H9 (cell line): ENCODE data around the gene C3orf22. TPM values are rescaled to one million over a fixed set of nuclear protein-coding genes. Genes with fewer than 3 reads are reported as not detected.

ENCODE experiments used
- DNase-seq: peaks from one replicate; pipeline ENCODE4 v3.0.0-alpha.2; 2017
- H2AFZ ChIP-seq: one replicate; pipeline ENCODE4 v1.6.1; 2013; ENCODE audit warnings: mild to moderate bottlenecking, low read length, control low read depth, moderate library complexity
- H2AK5ac ChIP-seq: 2 replicates; pipeline ENCODE4 v1.6.1; 2013; ENCODE audit warnings: low read length, control low read depth, mixed read lengths; ENCODE audit not compliant: insufficient read length
- H2BK120ac ChIP-seq: one replicate; pipeline ENCODE4 v1.6.1; 2013; ENCODE audit warnings: low read depth, mild to moderate bottlenecking, low read length, control low read depth, inconsistent platforms; ENCODE audit not compliant: poor library complexity, severe bottlenecking
- H2BK12ac ChIP-seq: 2 replicates; pipeline ENCODE4 v1.6.1; 2013; ENCODE audit warnings: low read length, control low read depth, mixed read lengths, low read depth; ENCODE audit not compliant: insufficient read length
- H2BK15ac ChIP-seq: 2 replicates; pipeline ENCODE4 v1.6.1; 2013; ENCODE audit warnings: low read depth, low read length, control low read depth
- H2BK20ac ChIP-seq: one replicate; pipeline ENCODE4 v1.6.1; 2013; ENCODE audit warnings: low read depth, mild to moderate bottlenecking, low read length, control low read depth, inconsistent platforms; ENCODE audit not compliant: poor library complexity, severe bottlenecking
- H2BK5ac ChIP-seq: 2 replicates; pipeline ENCODE4 v1.6.1; 2013; ENCODE audit warnings: low read length, control low read depth, mixed read lengths; ENCODE audit not compliant: insufficient read length
- H3K14ac ChIP-seq: 2 replicates; pipeline ENCODE4 v1.6.1; 2013; ENCODE audit warnings: low read length, control low read depth; ENCODE audit not compliant: insufficient read depth
- H3K18ac ChIP-seq: 2 replicates; pipeline ENCODE4 v1.6.1; 2013; ENCODE audit warnings: low read depth, mild to moderate bottlenecking, mixed read lengths, low read length, control low read depth; ENCODE audit not compliant: insufficient read length
- H3K23ac ChIP-seq: 2 replicates; pipeline ENCODE4 v1.6.1; 2013; ENCODE audit warnings: low read length, control low read depth, mixed read lengths, low read depth; ENCODE audit not compliant: insufficient read length
- H3K23me2 ChIP-seq: 2 replicates; pipeline ENCODE4 v1.6.1; 2013; ENCODE audit warnings: low read depth, mild to moderate bottlenecking, mixed read lengths, low read length, control low read depth; ENCODE audit not compliant: insufficient read length, poor library complexity, severe bottlenecking
- H3K27ac ChIP-seq: 2 replicates; pipeline ENCODE4 v1.5.1; 2013; ENCODE audit warnings: low read length, control low read depth, mixed read lengths, low read depth; ENCODE audit not compliant: insufficient read length
- H3K27me3 ChIP-seq: 2 replicates; pipeline ENCODE4 v1.6.1; 2013; ENCODE audit warnings: low read length, control low read depth, inconsistent platforms; ENCODE audit not compliant: insufficient read depth
- H3K4ac ChIP-seq: 2 replicates; pipeline ENCODE4 v1.6.1; 2013; ENCODE audit warnings: low read depth, mild to moderate bottlenecking, control low read depth, inconsistent platforms, low read length, moderate library complexity
- H3K4me1 ChIP-seq: 2 replicates; pipeline ENCODE4 v1.6.1; 2013; ENCODE audit warnings: low read length, control low read depth, inconsistent platforms; ENCODE audit not compliant: insufficient read depth
- H3K4me2 ChIP-seq: 2 replicates; pipeline ENCODE4 v1.6.1; 2013; ENCODE audit warnings: low read length, control low read depth, mixed read lengths; ENCODE audit not compliant: insufficient read length, insufficient read depth
- H3K56ac ChIP-seq: 2 replicates; pipeline ENCODE4 v1.6.1; 2013; ENCODE audit warnings: low read depth, mild to moderate bottlenecking, mixed read lengths, low read length, control low read depth; ENCODE audit not compliant: insufficient read length
- H3K79me1 ChIP-seq: 2 replicates; pipeline ENCODE4 v1.6.1; 2013; ENCODE audit warnings: low read depth, mild to moderate bottlenecking, moderate library complexity, low read length, control low read depth, inconsistent platforms; ENCODE audit not compliant: insufficient read depth, poor library complexity, severe bottlenecking
- H3K79me2 ChIP-seq: 2 replicates; pipeline ENCODE4 v1.6.1; 2013; ENCODE audit warnings: low read length, control low read depth, inconsistent platforms; ENCODE audit not compliant: insufficient read depth
- H3K9ac ChIP-seq: 2 replicates; pipeline ENCODE4 v1.6.1; 2013; ENCODE audit warnings: low read length, control low read depth, mixed read lengths; ENCODE audit not compliant: insufficient read length; ENCODE audit errors: extremely low read depth
- H3K9me3 ChIP-seq: one replicate; pipeline ENCODE4 v1.6.1; 2013; ENCODE audit warnings: low read depth, low read length, inconsistent platforms; ENCODE audit not compliant: control insufficient read depth
- H3T11ph ChIP-seq: one replicate; pipeline ENCODE4 v1.6.1; 2013; ENCODE audit warnings: mild to moderate bottlenecking, low read length, control low read depth, inconsistent platforms
- H4K20me1 ChIP-seq: one replicate; pipeline ENCODE4 v1.6.1; 2013; ENCODE audit not compliant: control insufficient read depth, insufficient read length, insufficient read depth
- H4K5ac ChIP-seq: 2 replicates; pipeline ENCODE4 v1.6.1; 2013; ENCODE audit warnings: low read depth, mild to moderate bottlenecking, mixed read lengths, low read length, control low read depth; ENCODE audit not compliant: insufficient read length
- H4K8ac ChIP-seq: replicated peaks from 2 replicates; pipeline ENCODE4 v1.6.1; 2013; ENCODE audit warnings: low read length, control low read depth, mixed read lengths, low read depth; ENCODE audit not compliant: insufficient read length
- H4K91ac ChIP-seq: 2 replicates; pipeline ENCODE4 v1.6.1; 2013; ENCODE audit warnings: low read depth, mild to moderate bottlenecking, moderate library complexity, mixed read lengths, low read length, control low read depth; ENCODE audit not compliant: insufficient read length
- H3K27ac Mint-ChIP-seq, 3 experiments: 2 replicates in 2 of 3; 3 replicates in 1 of 3; pipeline ENCODE4 v1.8.0; 2020 to 2021; ENCODE audit warnings: mixed read lengths in 3 of 3, mild to moderate bottlenecking in 1 of 3, moderate library complexity in 1 of 3
- H3K27me3 Mint-ChIP-seq: 2 replicates; pipeline ENCODE4 v1.8.0; 2021; ENCODE audit warnings: low read depth, mild to moderate bottlenecking, moderate library complexity, mixed read lengths
- H3K36me3 Mint-ChIP-seq, 3 experiments: 2 replicates in 2 of 3; 3 replicates in 1 of 3; pipeline ENCODE4 v1.8.0; 2020 to 2021; ENCODE audit warnings: low read depth in 3 of 3, mixed read lengths in 3 of 3; ENCODE audit not compliant: insufficient read depth in 1 of 3
- H3K4me1 Mint-ChIP-seq, 2 experiments: 2 replicates each; pipeline ENCODE4 v1.8.0; 2020; ENCODE audit warnings: mixed read lengths in 2 of 2
- H3K4me3 Mint-ChIP-seq, 2 experiments: 2 replicates in 1 of 2; 3 replicates in 1 of 2; pipeline ENCODE4 v1.8.0; 2020 to 2021; ENCODE audit warnings: mild to moderate bottlenecking in 2 of 2, mixed read lengths in 2 of 2, moderate library complexity in 1 of 2
- H3K9me3 Mint-ChIP-seq, 2 experiments: 2 replicates in 1 of 2; 3 replicates in 1 of 2; pipeline ENCODE4 v1.8.0; 2020; ENCODE audit warnings: mild to moderate bottlenecking in 2 of 2, mixed read lengths in 2 of 2, moderate library complexity in 1 of 2
- CTCF ChIP-seq: fragments of 200-600 bp; sonication (generic); conservative IDR thresholded peaks from 3 replicates; pipeline ENCODE4 v1.8.0; 2021; ENCODE audit warnings: antibody characterized with exemption, mild to moderate bottlenecking
- WGBS: extraction: QIAGEN DNeasy Blood & Tissue Kit; methylation state at CpG from one replicate; pipeline ENCODE4 v1.1.7; 2013; ENCODE audit warnings: missing lambda C conversion rate, low lambda C conversion rate, mixed read lengths; ENCODE audit not compliant: insufficient read length; ENCODE audit errors: extremely low coverage; 5-methylcytosine and 5-hydroxymethylcytosine counted together
- total RNA-seq: library from RNA; stranded (reverse); gene quantifications from 2 replicates; pipeline ENCODE4 v1.2.1, GENCODE V29; 2021

Gene C3orf22
- total RNA-seq, 1 experiment from 2014 or later = not detected

GRCh38 chr3:126501054-126501453 lies 57.7 kb downstream of the C3orf22 start:
- no peak overlapping the region for H3K18ac ChIP-seq
- H3K27me3 ChIP-seq = no peaks in the 10 kb centered on the region
- no peak overlapping the region for H2AK5ac ChIP-seq
- H3K4ac ChIP-seq = no peak overlapping the region
- no peaks in the 10 kb centered on the region for H4K20me1 ChIP-seq
- no peak overlapping the region for H3T11ph ChIP-seq
- H3K27me3 Mint-ChIP-seq = no peaks in the 10 kb centered on the region
- peaks cover 15 to 22% of the 10 kb centered on the region in 2 experiments for H3K4me1 Mint-ChIP-seq
- H3K56ac ChIP-seq = no peak overlapping the region
- no peak for TF ChIP-seq CTCF
- H3K4me1 ChIP-seq = peaks cover 3% of the 10 kb centered on the region; the same call in 1 of the 2 replicates
- no peak overlapping the region for H3K23ac ChIP-seq
- no peak overlapping the region for H3K14ac ChIP-seq
- no peak overlapping the region for H2BK20ac ChIP-seq
- no peaks in the 10 kb centered on the region for H3K23me2 ChIP-seq
- H3K4me3 Mint-ChIP-seq = no peak overlapping the region
- H2BK5ac ChIP-seq = no peak overlapping the region
- H4K5ac ChIP-seq = no peak overlapping the region
- no peaks in the 10 kb centered on the region for H3K9me3 ChIP-seq
- no peak overlapping the region for H2AFZ ChIP-seq
- DNase-seq = no peak
- H4K91ac ChIP-seq = no peak overlapping the region
- no peak overlapping the region for H3K9ac ChIP-seq
- no peak overlapping the region for H2BK15ac ChIP-seq
- WGBS = no CpG with 5 or more reads among the region's 5 CpGs
- H3K79me1 ChIP-seq = no peaks in the 10 kb centered on the region
- no peak overlapping the region for H3K27ac ChIP-seq
- no peak overlapping the region for H3K27ac Mint-ChIP-seq
- H3K9me3 Mint-ChIP-seq = no peaks in the 10 kb centered on the region
- no peak overlapping the region for H2BK120ac ChIP-seq
- H3K4me2 ChIP-seq = no peak overlapping the region
- H3K36me3 Mint-ChIP-seq = no peaks in the 10 kb centered on the region
- H2BK12ac ChIP-seq = no peak overlapping the region
- H4K8ac ChIP-seq = no peak overlapping the region
- H3K79me2 ChIP-seq = no peaks in the 10 kb centered on the region
